ENCODE measurements around the gene PRR36.

Gene PRR36

GRCh38 chr19:7818806-7819205, 55.4 kb downstream of the PRR36 start:
- no peak for DNase-seq (ENCODE audit: low spot score)
